ENCODE measurements around the gene VASH2. TPM values are rescaled to one million over a fixed set of nuclear protein-coding genes. Genes with fewer than 3 reads are reported as not detected.
"Not testable (repeated sequence)": the region's sequence is repeated elsewhere in the genome, so short reads cannot be mapped to it uniquely, and the experiment has no call there.

Gene VASH2
- total RNA-seq (ENCODE audit: low replicate concordance), result 3.5 and 27.4 TPM in 2 replicates
- long read RNA-seq, result 0 reads

DNA sequence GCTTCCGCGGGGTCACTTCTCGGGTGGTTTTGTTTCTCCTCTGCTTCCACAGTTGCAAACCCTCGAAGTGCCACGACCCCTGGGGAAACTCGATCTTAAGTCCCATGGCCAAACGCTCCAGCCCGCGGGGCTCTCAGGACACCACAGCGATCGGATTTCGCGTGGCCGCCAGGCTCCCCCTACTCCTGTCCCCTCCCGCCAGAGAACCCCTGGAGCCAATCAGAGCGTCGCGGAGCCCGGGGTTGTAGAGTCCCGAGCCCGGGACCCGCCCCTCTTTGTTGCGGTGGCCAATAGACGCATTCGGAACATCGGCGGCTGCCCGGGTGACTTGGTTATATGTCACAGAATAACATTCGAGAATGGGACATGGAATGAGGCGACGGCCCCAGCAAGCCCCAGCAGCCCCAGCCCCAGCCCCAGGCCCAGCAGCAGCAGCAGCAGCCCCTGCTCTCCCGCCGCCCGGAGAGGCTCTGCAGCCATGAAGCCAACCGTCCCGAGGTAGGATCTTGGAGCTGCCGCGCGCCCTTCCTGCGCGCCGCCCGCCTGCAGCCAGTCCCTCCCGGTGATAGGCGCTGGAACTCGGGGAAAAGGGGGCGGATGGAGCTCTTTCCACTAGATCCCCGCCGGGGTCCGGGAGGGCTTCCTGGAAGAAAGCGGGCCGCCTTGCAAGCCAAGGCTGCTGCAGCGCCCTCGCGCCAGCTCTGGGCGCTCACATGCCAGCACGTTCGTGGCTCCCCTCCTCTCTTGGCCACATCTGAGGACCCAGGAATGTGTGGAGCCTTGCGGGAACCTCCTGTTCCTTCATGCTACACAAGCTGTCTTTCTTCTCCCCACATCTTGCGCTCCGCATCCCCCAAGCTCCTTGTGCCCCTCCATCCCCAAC, at the start of gene VASH2:
TSS of gene VASH2 (plus strand) at position 299 of the 883 bp plus-strand sequence. CDS start 1,002 bp downstream, outside the sequence.
- H3K27ac Mint-ChIP-seq, result peak within 1 kb of the TSS; percentile 62
- peak within 1 kb of the TSS; percentile 93 for H3K4me3 Mint-ChIP-seq
- TF ChIP-seq, protein P1, sequence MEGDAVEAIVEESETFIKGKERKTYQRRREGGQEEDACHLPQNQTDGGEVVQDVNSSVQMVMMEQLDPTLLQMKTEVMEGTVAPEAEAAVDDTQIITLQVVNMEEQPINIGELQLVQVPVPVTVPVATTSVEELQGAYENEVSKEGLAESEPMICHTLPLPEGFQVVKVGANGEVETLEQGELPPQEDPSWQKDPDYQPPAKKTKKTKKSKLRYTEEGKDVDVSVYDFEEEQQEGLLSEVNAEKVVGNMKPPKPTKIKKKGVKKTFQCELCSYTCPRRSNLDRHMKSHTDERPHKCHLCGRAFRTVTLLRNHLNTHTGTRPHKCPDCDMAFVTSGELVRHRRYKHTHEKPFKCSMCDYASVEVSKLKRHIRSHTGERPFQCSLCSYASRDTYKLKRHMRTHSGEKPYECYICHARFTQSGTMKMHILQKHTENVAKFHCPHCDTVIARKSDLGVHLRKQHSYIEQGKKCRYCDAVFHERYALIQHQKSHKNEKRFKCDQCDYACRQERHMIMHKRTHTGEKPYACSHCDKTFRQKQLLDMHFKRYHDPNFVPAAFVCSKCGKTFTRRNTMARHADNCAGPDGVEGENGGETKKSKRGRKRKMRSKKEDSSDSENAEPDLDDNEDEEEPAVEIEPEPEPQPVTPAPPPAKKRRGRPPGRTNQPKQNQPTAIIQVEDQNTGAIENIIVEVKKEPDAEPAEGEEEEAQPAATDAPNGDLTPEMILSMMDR (conservative IDR thresholded peaks at IDR 0.05), result no peak
- peaks cover 23% of the 10 kb centered on the region for H3K4me1 Mint-ChIP-seq (ENCODE audit: unreplicated experiment)
- DNase-seq (ENCODE audit: extremely low spot score, unreplicated experiment), result peak; percentile 82
- no peaks in the 10 kb centered on the region for H3K9me3 Mint-ChIP-seq
- peaks cover 24% of the 10 kb centered on the region for H3K27me3 Mint-ChIP-seq
- H3K36me3 Mint-ChIP-seq, result peaks cover 4% of the 10 kb centered on the region

DNA sequence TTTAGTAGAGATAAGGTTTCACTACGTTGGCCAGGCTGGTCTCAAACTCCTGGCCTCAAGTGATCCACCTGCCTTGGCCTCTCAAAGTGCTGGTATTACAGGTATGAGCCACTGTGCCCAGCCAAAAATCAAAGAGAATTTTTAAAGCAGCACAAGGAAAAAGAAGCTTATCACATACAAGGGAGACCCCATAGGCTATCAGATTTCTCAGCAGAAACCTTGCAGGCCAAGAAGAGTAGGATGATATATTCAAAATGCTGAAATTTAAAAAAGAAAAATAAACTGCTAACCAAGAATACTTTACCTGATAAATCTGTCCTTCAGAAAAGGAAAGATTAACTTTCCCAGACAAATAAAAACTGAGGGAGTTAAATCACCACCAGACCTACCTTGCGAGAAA, 49.1 kb upstream of the VASH2 start:
- peaks cover 12% of the 10 kb centered on the region for H3K9me3 Mint-ChIP-seq
- no peak for DNase-seq (ENCODE audit: extremely low spot score, unreplicated experiment)
- H3K4me3 Mint-ChIP-seq, result no peak overlapping the region
- H3K4me1 Mint-ChIP-seq (ENCODE audit: unreplicated experiment), result no peaks in the 10 kb centered on the region
- peaks cover 3% of the 10 kb centered on the region for H3K27me3 Mint-ChIP-seq
- H3K27ac Mint-ChIP-seq, result no peak overlapping the region
- TF ChIP-seq, protein P1 (conservative IDR thresholded peaks at IDR 0.05), result no peak
- peaks cover 33% of the 10 kb centered on the region for H3K36me3 Mint-ChIP-seq

DNA sequence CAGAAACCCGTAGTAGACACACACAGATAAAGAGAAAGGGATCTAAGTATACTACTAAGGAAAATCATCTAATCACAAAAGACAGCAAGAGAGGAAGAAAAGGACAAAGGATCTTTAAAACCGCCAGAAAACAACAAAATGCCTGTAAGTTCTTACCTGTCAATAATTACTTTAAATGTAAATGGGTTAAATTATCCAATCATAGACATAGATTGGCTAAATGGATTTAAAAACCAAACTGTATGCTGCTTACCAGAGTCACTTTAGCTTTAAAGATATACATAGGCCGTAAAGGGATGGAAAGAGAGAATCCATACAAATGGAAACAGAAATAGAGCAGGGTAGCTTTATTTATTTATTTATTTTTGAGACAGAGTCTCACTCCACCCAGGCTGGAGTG, 48.3 kb upstream of the VASH2 start:
- Mint-ChIP-seq H3K27me3 (peaks cover 8% of the 10 kb centered on the region), H3K4me1 (ENCODE audit: unreplicated experiment) (no peaks in the 10 kb centered on the region), H3K4me3 (no peak overlapping the region), H3K9me3 (peaks cover 12% of the 10 kb centered on the region), H3K27ac (no peak overlapping the region), H3K36me3 (peaks cover 32% of the 10 kb centered on the region)
- TF ChIP-seq, protein P1 (conservative IDR thresholded peaks at IDR 0.05), result no peak
- DNase-seq (ENCODE audit: extremely low spot score, unreplicated experiment), result no peak

DNA sequence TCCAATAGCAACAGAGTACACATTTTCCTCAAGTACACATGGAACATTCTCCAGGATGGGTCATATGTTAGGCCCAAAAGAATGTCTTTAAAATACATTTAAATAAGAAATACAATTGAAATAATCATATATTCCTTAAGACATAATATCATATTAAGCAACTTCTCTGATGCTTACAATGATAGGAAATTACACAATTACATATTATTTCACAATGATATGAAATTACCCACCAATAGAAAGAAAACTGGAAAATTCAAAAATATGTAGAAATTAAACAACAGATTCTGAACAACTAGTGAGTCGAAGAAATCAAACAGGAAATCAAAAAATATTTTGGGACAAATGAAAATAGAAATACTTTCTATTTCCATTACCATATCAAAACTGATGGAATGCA, 46.7 kb upstream of the VASH2 start:
- Mint-ChIP-seq H3K27me3 (peaks cover 20% of the 10 kb centered on the region), H3K27ac (no peak overlapping the region)

DNA sequence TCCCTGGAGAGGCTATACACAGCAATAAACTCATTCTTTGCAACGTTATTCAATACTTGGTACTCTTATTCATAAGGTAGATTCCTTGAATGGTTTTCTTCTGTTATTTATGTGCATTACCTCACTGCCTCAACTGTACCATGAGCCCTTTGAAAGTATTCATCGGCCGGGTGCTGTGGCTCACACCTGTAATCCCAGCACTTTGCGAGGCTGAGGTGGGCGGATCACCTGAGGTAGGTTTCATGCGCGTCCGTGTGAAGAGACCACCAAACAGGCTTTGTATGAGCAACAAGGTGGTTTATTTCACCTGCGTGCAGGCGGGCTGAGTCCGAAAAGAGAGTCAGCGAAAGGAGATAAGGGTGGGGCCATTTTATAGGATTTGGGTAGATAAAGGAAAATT, 42.3 kb upstream of the VASH2 start:
- DNase-seq (ENCODE audit: extremely low spot score, unreplicated experiment); H3K9me3 Mint-ChIP-seq; H3K27ac Mint-ChIP-seq; H3K4me1 Mint-ChIP-seq (ENCODE audit: unreplicated experiment); H3K36me3 Mint-ChIP-seq; H3K4me3 Mint-ChIP-seq: not testable (repeated sequence)
- peaks cover 59% of the 10 kb centered on the region for H3K27me3 Mint-ChIP-seq

More for the DNA sequence above, 46.7 kb upstream of the VASH2 start:
- Mint-ChIP-seq H3K4me1 (ENCODE audit: unreplicated experiment) (no peaks in the 10 kb centered on the region), H3K36me3 (peaks cover 23% of the 10 kb centered on the region), H3K9me3 (peaks cover 12% of the 10 kb centered on the region), H3K4me3 (no peak overlapping the region)
- TF ChIP-seq, protein P1 (conservative IDR thresholded peaks at IDR 0.05), result no peak
- DNase-seq (ENCODE audit: extremely low spot score, unreplicated experiment), result no peak

DNA sequence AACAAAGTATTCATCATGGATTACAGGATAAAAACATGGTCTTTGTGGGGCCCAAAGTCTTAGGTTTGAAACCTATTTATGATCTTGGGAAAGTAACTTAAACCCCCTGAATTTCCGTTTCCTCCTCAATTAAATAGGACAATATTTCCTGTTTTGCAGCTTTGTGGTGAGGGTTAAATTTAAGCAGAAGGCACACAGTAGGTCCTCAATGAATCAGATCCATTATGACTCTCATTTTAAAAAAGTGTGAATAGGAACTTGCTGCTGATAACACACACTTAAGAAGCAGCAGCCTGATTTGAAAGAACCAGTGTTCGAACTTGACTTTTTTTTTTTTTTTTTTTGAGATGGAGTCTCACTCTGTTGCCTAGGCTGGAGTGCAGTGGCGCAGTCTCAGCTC, 41.4 kb upstream of the VASH2 start:
- H3K4me1 Mint-ChIP-seq (ENCODE audit: unreplicated experiment), result no peaks in the 10 kb centered on the region
- H3K27ac Mint-ChIP-seq, result no peak overlapping the region
- DNase-seq (ENCODE audit: extremely low spot score, unreplicated experiment), result no peak
- no peaks in the 10 kb centered on the region for H3K36me3 Mint-ChIP-seq
- no peak overlapping the region for H3K4me3 Mint-ChIP-seq
- no peaks in the 10 kb centered on the region for H3K9me3 Mint-ChIP-seq
- H3K27me3 Mint-ChIP-seq, result peaks cover 67% of the 10 kb centered on the region
- TF ChIP-seq, protein P1 (conservative IDR thresholded peaks at IDR 0.05), result no peak
